ENCODE results near the gene TARS3. TPM values are rescaled to one million over a fixed set of nuclear protein-coding genes. Genes with fewer than 3 reads are reported as not detected.
A peak's percentile ranks its signal among the peaks of the same experiment; 100 is the strongest.
"Not testable (repeated sequence)": the region's sequence is repeated elsewhere in the genome, so short reads cannot be mapped to it uniquely, and the experiment has no call there.

The TARS3 gene
- total RNA-seq, result 13.2 TPM
- 14.6 TPM for polyA plus RNA-seq
- long read RNA-seq, donor 1, partial matches to known transcripts, result 0 of 1 reads
- long read RNA-seq, donor 1, other reads (novel, unspliced or antisense), result 0 of 1 reads
- long read RNA-seq, donor 2, result 0 reads
- long read RNA-seq, donor 3, partial matches to known transcripts, result 0 of 2 reads
- long read RNA-seq, donor 3, other reads (novel, unspliced or antisense), result 0 of 2 reads
- long read RNA-seq, donor 4, partial matches to known transcripts, result 0 of 2 reads
- long read RNA-seq, donor 4, other reads (novel, unspliced or antisense), result 0 of 2 reads
- long read RNA-seq, donor 5, result 0 reads
- long read RNA-seq, donor 6, partial matches to known transcripts, result 0 of 1 reads
- long read RNA-seq, donor 6, other reads (novel, unspliced or antisense), result 0 of 1 reads
- long read RNA-seq, donor 7, partial matches to known transcripts, result 5 of 6 reads
- long read RNA-seq, donor 7, other reads (novel, unspliced or antisense), result 0 of 6 reads
- long read RNA-seq, donor 8, result 0 reads
- long read RNA-seq, donor 9, result 0 reads
- long read RNA-seq, donor 10, result 0 reads

DNA sequence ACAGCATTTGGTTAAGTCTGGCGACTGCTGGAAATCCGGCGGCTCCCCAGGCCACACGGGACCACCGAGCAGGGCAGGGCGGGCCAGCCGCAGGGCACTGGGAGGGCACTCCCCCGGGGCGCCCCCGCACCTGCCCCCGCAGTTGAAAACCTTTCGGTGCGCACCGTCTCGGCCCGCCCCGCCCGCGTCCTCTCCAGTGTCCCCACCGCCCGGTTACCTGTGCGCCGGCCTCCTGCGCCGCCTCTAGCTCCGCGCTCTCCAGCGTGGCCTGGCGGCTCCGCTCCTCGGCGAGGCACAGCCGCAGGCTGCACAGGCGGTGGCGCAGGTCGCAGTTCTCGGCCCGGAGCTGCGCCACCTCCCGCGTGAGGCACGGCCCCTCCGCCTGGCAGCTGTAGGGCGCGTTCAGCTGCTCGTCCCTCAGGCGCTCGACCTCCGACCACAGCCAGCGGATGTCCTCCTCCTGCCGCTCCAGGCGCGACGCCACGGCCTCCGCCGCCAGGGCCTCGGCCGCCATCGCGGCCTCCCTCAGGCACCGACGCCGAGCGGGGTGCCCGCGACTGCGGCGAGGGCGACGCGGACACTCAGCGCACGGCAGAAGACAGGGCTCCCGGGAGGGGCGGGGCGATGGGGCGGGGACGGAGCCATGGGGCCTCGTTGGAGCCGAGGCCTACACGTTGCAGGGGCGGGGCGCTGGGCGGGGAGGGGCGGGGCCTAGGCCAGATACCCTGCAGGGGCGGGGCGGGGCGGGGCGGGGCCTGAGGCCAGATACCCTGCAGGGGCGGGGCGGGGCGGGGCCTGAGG, at the start of gene TARS3:
Gene TARS3, minus strand, starts transcription at position 600 of the 801 bp plus-strand sequence. Its CDS starts 86 bp downstream, at position 514.
- Histone ChIP-seq H3K4me3 (ENCODE audit: low read length in 2 of 2) (peak within 1 kb of the TSS; percentile 50 to 86), H3K27me3 (ENCODE audit: control insufficient read depth in 2 of 2, insufficient read depth in 1 of 2, low read length in 1 of 2) (no peaks in the 10 kb centered on the region), H3K36me3 (ENCODE audit: control insufficient read depth in 2 of 2, insufficient read depth in 2 of 2, low read length in 1 of 2) (peaks cover 19 to 20% of the 10 kb centered on the region in 2 donors), H3K4me1 (ENCODE audit: control insufficient read depth in 2 of 2, insufficient read depth in 2 of 2, low read length in 2 of 2) (peaks cover 5% of the 10 kb centered on the region in 2 donors), H3K27ac (ENCODE audit: low read depth in 1 of 2, low read length in 1 of 2) (peak within 1 kb of the TSS; percentile 82 to 99), H3K9me3 (ENCODE audit: control insufficient read depth in 2 of 2, insufficient read depth in 1 of 2, low read length in 1 of 2) (no peaks in the 10 kb centered on the region)
- DNase-seq (ENCODE audit: low read depth in 6 of 9, low spot score in 9 of 9), result peak; percentile 70 to 96 (median 90)
- WGBS, result under 1% methylated on average over 93 of the region's 93 CpGs

DNA sequence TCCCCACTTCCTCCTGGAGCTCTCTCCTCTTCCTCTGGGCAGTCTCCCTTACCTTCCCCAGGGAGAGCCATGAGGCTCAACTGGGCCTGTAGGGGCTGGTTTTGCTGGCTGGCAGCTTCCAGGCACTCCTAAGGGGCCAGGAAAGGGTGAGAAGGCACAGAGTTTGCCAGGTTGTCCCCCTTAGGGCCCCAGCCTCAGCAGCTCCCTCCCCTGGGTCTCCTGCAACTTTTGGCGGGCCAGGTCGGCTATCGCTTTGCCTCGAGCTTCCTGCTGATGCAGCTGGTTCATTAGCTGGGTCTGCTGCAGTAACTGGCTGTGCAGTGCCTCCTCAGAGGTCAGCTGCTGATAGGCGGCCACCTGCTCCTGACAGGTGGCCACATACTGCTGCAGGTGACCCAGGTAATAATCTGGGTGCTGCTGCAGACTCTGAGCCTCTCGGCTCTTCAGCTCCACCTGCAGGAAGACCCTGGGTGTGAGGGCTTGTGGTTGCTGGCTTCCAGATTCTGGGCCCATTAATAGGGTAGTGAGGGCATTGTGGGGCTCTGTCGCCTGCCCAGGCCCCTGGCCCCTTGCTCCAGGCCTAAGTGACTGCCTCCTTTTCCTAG, 49.3 kb upstream of the TARS3 start:
- Histone ChIP-seq H3K27me3 (ENCODE audit: control insufficient read depth in 2 of 2, insufficient read depth in 1 of 2, low read length in 1 of 2) (no peaks in the 10 kb centered on the region), H3K27ac (ENCODE audit: low read depth in 1 of 2, low read length in 1 of 2) (no peak overlapping the region), H3K36me3 (ENCODE audit: control insufficient read depth in 2 of 2, insufficient read depth in 2 of 2, low read length in 1 of 2) (peaks cover 0 to 5% of the 10 kb centered on the region in 2 donors), H3K9me3 (ENCODE audit: control insufficient read depth in 2 of 2, insufficient read depth in 1 of 2, low read length in 1 of 2) (no peaks in the 10 kb centered on the region), H3K4me3 (ENCODE audit: low read length in 2 of 2) (no peak overlapping the region), H3K4me1 (ENCODE audit: control insufficient read depth in 2 of 2, insufficient read depth in 2 of 2, low read length in 2 of 2) (no peaks in the 10 kb centered on the region)
- 89% methylated on average over 7 of the region's 7 CpGs for WGBS
- DNase-seq (ENCODE audit: low read depth in 6 of 9, low spot score in 9 of 9), result peak in 3 of 9 donors; percentile 5 to 15 (median 11)

DNA sequence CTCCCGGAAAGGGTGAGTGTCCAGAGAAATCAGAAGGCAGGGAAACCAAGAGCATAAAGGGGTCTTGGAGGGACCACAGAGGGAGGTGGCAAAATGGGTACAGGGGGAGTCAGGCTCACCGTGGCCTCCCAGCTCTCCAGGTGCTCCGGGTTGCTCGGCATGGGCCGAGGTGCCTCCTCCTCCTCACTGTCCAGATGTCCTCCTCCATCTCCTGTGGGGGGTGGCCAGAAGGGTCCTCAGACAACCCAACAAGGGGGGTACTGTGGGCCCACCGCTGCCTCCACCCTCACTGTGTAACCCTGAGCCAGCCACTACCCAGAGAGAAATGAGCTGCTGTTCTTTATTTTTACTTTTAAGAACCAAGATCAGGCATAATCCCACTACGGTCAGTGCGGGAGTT, 48.6 kb upstream of the TARS3 start:
- Histone ChIP-seq H3K9me3 (ENCODE audit: control insufficient read depth in 2 of 2, insufficient read depth in 1 of 2, low read length in 1 of 2) (no peaks in the 10 kb centered on the region), H3K4me1 (ENCODE audit: control insufficient read depth in 2 of 2, insufficient read depth in 2 of 2, low read length in 2 of 2) (no peaks in the 10 kb centered on the region), H3K4me3 (ENCODE audit: low read length in 2 of 2) (no peak overlapping the region), H3K36me3 (ENCODE audit: control insufficient read depth in 2 of 2, insufficient read depth in 2 of 2, low read length in 1 of 2) (peaks cover 0 to 5% of the 10 kb centered on the region in 2 donors), H3K27me3 (ENCODE audit: control insufficient read depth in 2 of 2, insufficient read depth in 1 of 2, low read length in 1 of 2) (no peaks in the 10 kb centered on the region), H3K27ac (ENCODE audit: low read depth in 1 of 2, low read length in 1 of 2) (no peak overlapping the region)
- WGBS, result 98% methylated on average over 8 of the region's 8 CpGs
- no peak for DNase-seq (ENCODE audit: low read depth in 6 of 9, low spot score in 9 of 9)

DNA sequence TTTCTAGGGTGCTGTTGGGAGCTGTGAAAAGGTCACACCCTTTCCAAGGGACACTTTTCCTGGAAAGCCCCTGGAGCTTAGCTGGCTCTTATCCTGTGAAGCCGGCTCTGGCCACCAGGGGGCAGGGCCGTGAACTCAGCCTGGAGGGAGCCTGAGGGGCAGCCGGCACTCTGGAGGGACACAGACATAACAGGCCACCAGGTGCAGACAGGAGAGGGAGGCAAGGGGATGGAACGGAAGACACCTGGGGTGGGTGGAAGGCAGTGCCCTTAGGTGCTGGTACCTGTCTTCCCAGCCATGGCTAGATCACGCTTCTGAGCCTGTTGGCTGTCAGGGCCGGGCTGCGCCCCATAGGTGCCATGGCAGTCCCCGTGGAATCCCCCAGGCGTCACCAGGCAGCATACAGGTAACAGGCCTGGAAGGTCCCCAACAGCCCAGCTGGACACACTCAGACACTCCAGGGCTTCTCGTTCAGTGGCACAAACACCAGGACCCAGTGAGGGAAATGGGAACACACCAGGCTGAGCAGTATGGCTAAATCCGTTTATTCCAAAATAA, 42.9 kb upstream of the TARS3 start:
- H3K36me3 ChIP-seq (ENCODE audit: control insufficient read depth in 2 of 2, insufficient read depth in 2 of 2, low read length in 1 of 2); H3K27me3 ChIP-seq (ENCODE audit: control insufficient read depth in 2 of 2, insufficient read depth in 1 of 2, low read length in 1 of 2); H3K4me3 ChIP-seq (ENCODE audit: low read length in 2 of 2); H3K9me3 ChIP-seq (ENCODE audit: control insufficient read depth in 2 of 2, insufficient read depth in 1 of 2, low read length in 1 of 2); H3K4me1 ChIP-seq (ENCODE audit: control insufficient read depth in 2 of 2, insufficient read depth in 2 of 2, low read length in 2 of 2); DNase-seq (ENCODE audit: low read depth in 6 of 9, low spot score in 9 of 9); H3K27ac ChIP-seq (ENCODE audit: low read depth in 1 of 2, low read length in 1 of 2): not testable (repeated sequence)
- 92% methylated on average over 8 of the region's 11 CpGs for WGBS

DNA sequence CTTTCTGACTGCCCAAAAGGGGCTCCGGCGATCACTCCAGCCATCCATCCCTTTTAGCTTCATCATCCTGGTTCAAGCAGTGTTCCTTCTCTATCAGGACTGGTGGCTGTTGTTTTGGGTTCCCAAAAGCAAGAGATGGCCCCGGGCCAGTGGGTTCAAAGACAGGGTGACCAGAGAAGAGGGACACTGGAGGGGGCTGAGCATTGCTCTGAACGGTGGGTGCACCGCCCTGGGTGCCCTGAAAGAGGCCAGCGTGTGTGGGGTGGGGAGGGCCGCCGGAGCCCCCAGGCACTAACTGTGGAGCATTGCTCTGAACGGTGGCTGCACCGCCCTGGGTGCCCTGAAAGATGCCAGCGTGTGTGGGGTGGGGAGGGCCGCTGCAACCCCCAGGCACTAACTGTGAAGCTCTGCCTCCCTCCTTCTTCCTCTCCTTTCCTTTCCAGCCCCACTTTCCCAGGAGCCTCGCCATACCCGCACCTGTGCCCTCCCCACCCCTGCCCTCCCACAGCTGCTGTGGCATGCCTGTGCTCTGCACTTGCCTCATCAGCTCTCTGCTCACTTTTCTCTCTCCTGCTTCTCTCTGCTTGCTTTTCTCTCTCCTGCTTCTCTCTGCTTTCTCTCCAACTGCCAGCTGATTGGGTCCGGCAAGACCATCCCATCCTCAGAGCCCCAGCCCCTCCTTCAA, 41.6 kb upstream of the TARS3 start:
- Histone ChIP-seq H3K36me3 (ENCODE audit: control insufficient read depth in 2 of 2, insufficient read depth in 2 of 2, low read length in 1 of 2) (peaks cover 0 to 3% of the 10 kb centered on the region in 2 donors), H3K4me1 (ENCODE audit: control insufficient read depth in 2 of 2, insufficient read depth in 2 of 2, low read length in 2 of 2) (no peaks in the 10 kb centered on the region), H3K4me3 (ENCODE audit: low read length in 2 of 2) (no peak overlapping the region), H3K27me3 (ENCODE audit: control insufficient read depth in 2 of 2, insufficient read depth in 1 of 2, low read length in 1 of 2) (no peaks in the 10 kb centered on the region), H3K27ac (ENCODE audit: low read depth in 1 of 2, low read length in 1 of 2) (no peak overlapping the region), H3K9me3 (ENCODE audit: control insufficient read depth in 2 of 2, insufficient read depth in 1 of 2, low read length in 1 of 2) (peaks cover 2 to 9% of the 10 kb centered on the region in 2 donors)
- DNase-seq (ENCODE audit: low read depth in 6 of 9, low spot score in 9 of 9), result no peak
- 95% methylated on average over 15 of the region's 15 CpGs for WGBS

DNA sequence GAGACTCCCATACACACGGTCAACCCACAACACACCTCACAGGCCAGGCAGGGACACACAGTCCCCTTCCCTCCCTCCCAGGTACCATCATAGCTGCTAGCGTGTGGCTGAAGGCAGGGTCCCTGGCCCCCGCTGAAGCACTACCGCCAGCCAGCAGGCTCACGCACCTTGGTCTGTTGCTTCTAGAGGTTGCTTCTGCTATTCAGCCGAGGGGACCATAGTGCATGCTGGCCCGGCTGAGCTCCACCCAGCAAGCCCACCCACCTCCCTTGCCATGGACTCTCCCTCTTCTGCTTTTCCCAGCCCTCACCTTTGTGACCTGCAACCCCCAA, 41.0 kb upstream of the TARS3 start:
- 97% methylated on average over 7 of the region's 7 CpGs for WGBS
- not testable (repeated sequence) for H3K9me3 ChIP-seq (ENCODE audit: control insufficient read depth in 2 of 2, insufficient read depth in 1 of 2, low read length in 1 of 2); DNase-seq (ENCODE audit: low read depth in 6 of 9, low spot score in 9 of 9)

DNA sequence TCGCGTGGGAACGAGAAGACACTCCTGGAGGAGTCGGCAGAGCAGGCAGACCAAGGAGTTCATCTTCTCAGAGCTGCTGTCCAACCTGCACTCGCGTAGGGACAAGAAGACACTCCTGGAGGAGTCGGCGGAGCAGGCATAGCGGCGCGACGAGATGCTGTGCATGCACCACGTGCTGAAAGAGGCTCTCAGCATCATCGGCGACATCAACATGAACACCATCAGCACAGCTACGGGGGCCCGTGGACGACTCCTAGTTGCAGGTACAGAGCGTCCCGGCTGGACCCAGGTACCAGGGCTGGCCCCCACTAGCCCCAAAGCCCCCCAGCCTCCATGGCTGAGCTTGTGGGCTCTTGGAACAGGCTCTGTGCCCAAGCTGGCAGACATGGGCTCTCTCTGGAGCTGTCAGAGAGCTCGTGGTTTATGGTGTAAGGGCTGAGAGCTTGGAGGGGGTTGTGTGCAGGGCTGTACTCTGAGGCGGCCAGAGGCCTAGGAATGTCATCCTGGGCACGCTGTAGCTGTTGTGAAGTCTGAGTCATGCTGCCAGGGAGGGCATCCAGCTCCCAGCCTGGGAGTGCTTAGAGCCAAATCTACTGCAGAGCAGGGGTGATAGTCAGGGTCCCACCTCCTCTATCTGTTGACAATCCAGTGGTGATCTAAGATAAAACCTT, 40.5 kb upstream of the TARS3 start:
- H3K4me1 ChIP-seq (ENCODE audit: control insufficient read depth in 2 of 2, insufficient read depth in 2 of 2, low read length in 2 of 2); H3K4me3 ChIP-seq (ENCODE audit: low read length in 2 of 2); H3K27me3 ChIP-seq (ENCODE audit: control insufficient read depth in 2 of 2, insufficient read depth in 1 of 2, low read length in 1 of 2); H3K36me3 ChIP-seq (ENCODE audit: control insufficient read depth in 2 of 2, insufficient read depth in 2 of 2, low read length in 1 of 2); H3K27ac ChIP-seq (ENCODE audit: low read depth in 1 of 2, low read length in 1 of 2); DNase-seq (ENCODE audit: low read depth in 6 of 9, low spot score in 9 of 9); H3K9me3 ChIP-seq (ENCODE audit: control insufficient read depth in 2 of 2, insufficient read depth in 1 of 2, low read length in 1 of 2): not testable (repeated sequence)
- WGBS, result 94% methylated on average over 22 of the region's 23 CpGs

More for the DNA sequence above, 41.0 kb upstream of the TARS3 start:
- not testable (repeated sequence) for H3K27me3 ChIP-seq (ENCODE audit: control insufficient read depth in 2 of 2, insufficient read depth in 1 of 2, low read length in 1 of 2); H3K4me3 ChIP-seq (ENCODE audit: low read length in 2 of 2); H3K36me3 ChIP-seq (ENCODE audit: control insufficient read depth in 2 of 2, insufficient read depth in 2 of 2, low read length in 1 of 2); H3K4me1 ChIP-seq (ENCODE audit: control insufficient read depth in 2 of 2, insufficient read depth in 2 of 2, low read length in 2 of 2); H3K27ac ChIP-seq (ENCODE audit: low read depth in 1 of 2, low read length in 1 of 2)

DNA sequence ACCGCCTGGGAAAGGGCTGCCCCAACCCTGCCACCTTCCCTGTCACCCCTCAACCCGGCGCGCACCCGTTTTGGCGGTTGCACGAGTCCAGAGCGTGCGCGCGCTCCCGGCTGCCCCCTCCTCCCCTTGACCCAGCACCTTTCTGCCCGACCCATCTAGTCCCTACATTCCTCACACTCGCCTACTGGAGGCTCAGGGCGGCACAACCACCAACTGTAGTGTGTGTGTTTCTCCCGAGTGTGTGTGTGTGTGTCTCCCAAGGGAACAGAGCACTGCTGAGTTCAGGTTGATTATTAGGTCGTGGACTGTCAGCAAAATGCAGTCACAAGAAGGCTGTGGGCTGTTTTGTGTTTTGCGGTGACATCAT, 22.4 kb upstream of the TARS3 start:
- WGBS, result no CpG with 5 or more reads among the region's 18 CpGs
- not testable (repeated sequence) for H3K4me1 ChIP-seq (ENCODE audit: control insufficient read depth in 2 of 2, insufficient read depth in 2 of 2, low read length in 2 of 2); H3K27me3 ChIP-seq (ENCODE audit: control insufficient read depth in 2 of 2, insufficient read depth in 1 of 2, low read length in 1 of 2); H3K4me3 ChIP-seq (ENCODE audit: low read length in 2 of 2); H3K27ac ChIP-seq (ENCODE audit: low read depth in 1 of 2, low read length in 1 of 2); H3K9me3 ChIP-seq (ENCODE audit: control insufficient read depth in 2 of 2, insufficient read depth in 1 of 2, low read length in 1 of 2); H3K36me3 ChIP-seq (ENCODE audit: control insufficient read depth in 2 of 2, insufficient read depth in 2 of 2, low read length in 1 of 2); DNase-seq (ENCODE audit: low read depth in 6 of 9, low spot score in 9 of 9)
